Calu3 (cell line): ENCODE results near the gene ELMO1. TPM values are rescaled to one million over a fixed set of nuclear protein-coding genes. Genes with fewer than 3 reads are reported as not detected.

Source experiments
- BruUV-seq: library from RNA; stranded (reverse); fragments of 400-500 nt; replicated peaks from 2 replicates; lab custom pipeline; 2021; lab: Mats Ljungman, UMichigan
- CTCF ChIA-PET: fragments of 300-600 bp; sonication (Branson Sonifier 250); formaldehyde crosslinking; loops from one replicate; lab custom pipeline; 2022; ENCODE audit warnings: antibody characterized with exemption; lab: Charles Lee
- DNase-seq: peaks from one replicate; pipeline ENCODE4 v3.0.0; 2022
- H3K27ac Mint-ChIP-seq: one replicate; pipeline ENCODE4 v1.8.0; 2022; ENCODE audit warnings: mixed read lengths; ENCODE audit not compliant: unreplicated experiment
- H3K27me3 Mint-ChIP-seq: one replicate; pipeline ENCODE4 v1.8.0; 2022; ENCODE audit warnings: mixed read lengths; ENCODE audit not compliant: unreplicated experiment
- H3K36me3 Mint-ChIP-seq: one replicate; pipeline ENCODE4 v1.8.0; 2022; ENCODE audit warnings: mild to moderate bottlenecking, moderate library complexity, mixed read lengths; ENCODE audit not compliant: insufficient read depth, unreplicated experiment
- H3K4me1 Mint-ChIP-seq: one replicate; pipeline ENCODE4 v1.8.0; 2022; ENCODE audit warnings: mild to moderate bottlenecking, low read depth, mixed read lengths; ENCODE audit not compliant: unreplicated experiment
- H3K4me3 Mint-ChIP-seq: one replicate; pipeline ENCODE4 v1.8.0; 2022; ENCODE audit warnings: mild to moderate bottlenecking, low read depth, moderate library complexity, mixed read lengths; ENCODE audit not compliant: unreplicated experiment
- H3K9me3 Mint-ChIP-seq: one replicate; pipeline ENCODE4 v1.8.0; 2022; ENCODE audit warnings: low read depth, mixed read lengths; ENCODE audit not compliant: unreplicated experiment
- intact Hi-C: fragments of 100-400 bp; cut with micrococcal nuclease; formaldehyde crosslinking; loops from one replicate; pipeline ENCODE4 v1.10.0; 2022; ENCODE audit not compliant: unreplicated experiment
- total RNA-seq: library from RNA; stranded (reverse); gene quantifications from 2 replicates; pipeline ENCODE4 v1.2.3, GENCODE V29; 2022
- TF ChIP-seq, protein P1 (sequence below): fragments of 200-600 bp; IDR thresholded peaks from one replicate; pipeline ENCODE4 v1.8.0; 2022; ENCODE audit warnings: antibody characterized with exemption; ENCODE audit not compliant: unreplicated experiment

The ELMO1 gene
- total RNA-seq, 1 experiment from 2014 or later, result not detected

GRCh38 chr7:37476881-37477450 lies 28.3 kb upstream of the ELMO1 start:
- H3K27ac Mint-ChIP-seq, result no peak overlapping the region
- no peaks in the 10 kb centered on the region for H3K4me1 Mint-ChIP-seq
- CTCF ChIA-PET, result no interaction called here
- DNase-seq, result no peak
- TF ChIP-seq, protein P1, sequence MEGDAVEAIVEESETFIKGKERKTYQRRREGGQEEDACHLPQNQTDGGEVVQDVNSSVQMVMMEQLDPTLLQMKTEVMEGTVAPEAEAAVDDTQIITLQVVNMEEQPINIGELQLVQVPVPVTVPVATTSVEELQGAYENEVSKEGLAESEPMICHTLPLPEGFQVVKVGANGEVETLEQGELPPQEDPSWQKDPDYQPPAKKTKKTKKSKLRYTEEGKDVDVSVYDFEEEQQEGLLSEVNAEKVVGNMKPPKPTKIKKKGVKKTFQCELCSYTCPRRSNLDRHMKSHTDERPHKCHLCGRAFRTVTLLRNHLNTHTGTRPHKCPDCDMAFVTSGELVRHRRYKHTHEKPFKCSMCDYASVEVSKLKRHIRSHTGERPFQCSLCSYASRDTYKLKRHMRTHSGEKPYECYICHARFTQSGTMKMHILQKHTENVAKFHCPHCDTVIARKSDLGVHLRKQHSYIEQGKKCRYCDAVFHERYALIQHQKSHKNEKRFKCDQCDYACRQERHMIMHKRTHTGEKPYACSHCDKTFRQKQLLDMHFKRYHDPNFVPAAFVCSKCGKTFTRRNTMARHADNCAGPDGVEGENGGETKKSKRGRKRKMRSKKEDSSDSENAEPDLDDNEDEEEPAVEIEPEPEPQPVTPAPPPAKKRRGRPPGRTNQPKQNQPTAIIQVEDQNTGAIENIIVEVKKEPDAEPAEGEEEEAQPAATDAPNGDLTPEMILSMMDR, result no peak
- H3K36me3 Mint-ChIP-seq, result no peaks in the 10 kb centered on the region
- intact Hi-C loops, result no loop called here
- H3K4me3 Mint-ChIP-seq, result no peak overlapping the region
- no peaks in the 10 kb centered on the region for H3K27me3 Mint-ChIP-seq
- peaks cover 13% of the 10 kb centered on the region for H3K9me3 Mint-ChIP-seq
- BruUV-seq, result no TSS peak

GRCh38 chr7:37476428-37476827 lies 27.8 kb upstream of the ELMO1 start:
- H3K4me1 Mint-ChIP-seq, result no peaks in the 10 kb centered on the region
- intact Hi-C loops, result no loop called here
- H3K36me3 Mint-ChIP-seq, result no peaks in the 10 kb centered on the region
- peaks cover 11% of the 10 kb centered on the region for H3K9me3 Mint-ChIP-seq
- CTCF ChIA-PET, result no interaction called here
- no peaks in the 10 kb centered on the region for H3K27me3 Mint-ChIP-seq
- no peak for DNase-seq
- TF ChIP-seq, protein P1, result no peak
- no peak overlapping the region for H3K4me3 Mint-ChIP-seq
- no TSS peak for BruUV-seq
- no peak overlapping the region for H3K27ac Mint-ChIP-seq

- BruUV-seq, result no TSS peak
- no peak for DNase-seq
- no peak overlapping the region for H3K4me3 Mint-ChIP-seq
- no peaks in the 10 kb centered on the region for H3K27me3 Mint-ChIP-seq
- H3K9me3 Mint-ChIP-seq, result peaks cover 9% of the 10 kb centered on the region
- no peaks in the 10 kb centered on the region for H3K36me3 Mint-ChIP-seq
- H3K4me1 Mint-ChIP-seq, result no peaks in the 10 kb centered on the region
- intact Hi-C loops, result no loop called here
- CTCF ChIA-PET, result interaction anchor here (0.7 kb wide), 1 partner anchor 751 kb away, joined by 3 read pairs; no protein-coding TSS in a partner anchor
- TF ChIP-seq, protein P1, result no peak
- no peak overlapping the region for H3K27ac Mint-ChIP-seq
Observed at GRCh38 chr7:37475646-37476045, 27.0 kb upstream of the ELMO1 start.

GRCh38 chr7:37471619-37472018 lies 23.0 kb upstream of the ELMO1 start:
- H3K9me3 Mint-ChIP-seq, result peaks cover 16% of the 10 kb centered on the region
- H3K27ac Mint-ChIP-seq, result no peak overlapping the region
- CTCF ChIA-PET, result no interaction called here

More at GRCh38 chr7:37471619-37472018, 23.0 kb upstream of the ELMO1 start:
- Mint-ChIP-seq H3K4me3 (no peak overlapping the region), H3K27me3 (no peaks in the 10 kb centered on the region), H3K36me3 (no peaks in the 10 kb centered on the region), H3K4me1 (no peaks in the 10 kb centered on the region)
- BruUV-seq, result no TSS peak
- TF ChIP-seq, protein P1, result no peak
- no peak for DNase-seq
- intact Hi-C loops, result no loop called here
